ENCODE results near the gene ZNF385D.
A peak's percentile ranks its signal among the peaks of the same experiment; 100 is the strongest.

ZNF385D gene

GRCh38 chr3:21738935-21739702 is 11.9 kb downstream of the ZNF385D start:
- POLR2A ChIA-PET: no interaction called here
- 88% methylated on average over 9 of the region's 15 CpGs for WGBS (ENCODE audit: insufficient coverage)
- no peak overlapping the region for H3K4me3 ChIP-seq (ENCODE audit: control insufficient read depth in 1 of 7, extremely low read depth in 1 of 7, insufficient read depth in 4 of 7, low read depth in 2 of 7, low read length in 6 of 7)
- no peaks in the 10 kb centered on the region for H3K27me3 ChIP-seq (replicated peaks in 2 of 5; ENCODE audit: control insufficient read depth in 4 of 5, insufficient read depth in 5 of 5, low read length in 4 of 5)
- H3K27ac ChIP-seq (ENCODE audit: insufficient read depth in 1 of 2, low read depth in 1 of 2, low read length in 2 of 2, poor library complexity in 1 of 2, severe bottlenecking in 2 of 2): no peak overlapping the region
- H3K36me3 ChIP-seq (ENCODE audit: control insufficient read depth in 4 of 4, insufficient read depth in 4 of 4, low read length in 3 of 4): no peaks in the 10 kb centered on the region
- DNase-seq: no peak
- H3K4me1 ChIP-seq (ENCODE audit: control extremely low read depth in 1 of 4, control insufficient read depth in 4 of 4, insufficient read depth in 4 of 4, low read length in 3 of 4): no peaks in the 10 kb centered on the region
- H3K9me3 ChIP-seq (ENCODE audit: control extremely low read depth in 1 of 5, control insufficient read depth in 4 of 5, insufficient read depth in 2 of 5, low read depth in 1 of 5, low read length in 4 of 5): peaks cover 0 to 6% (median 2%) of the 10 kb centered on the region in 5 experiments
- CTCF ChIA-PET: interaction anchor here (0.6 kb wide), 1 partner anchor 1918 kb away, joined by 3 read pairs; no protein-coding TSS in a partner anchor

DNA sequence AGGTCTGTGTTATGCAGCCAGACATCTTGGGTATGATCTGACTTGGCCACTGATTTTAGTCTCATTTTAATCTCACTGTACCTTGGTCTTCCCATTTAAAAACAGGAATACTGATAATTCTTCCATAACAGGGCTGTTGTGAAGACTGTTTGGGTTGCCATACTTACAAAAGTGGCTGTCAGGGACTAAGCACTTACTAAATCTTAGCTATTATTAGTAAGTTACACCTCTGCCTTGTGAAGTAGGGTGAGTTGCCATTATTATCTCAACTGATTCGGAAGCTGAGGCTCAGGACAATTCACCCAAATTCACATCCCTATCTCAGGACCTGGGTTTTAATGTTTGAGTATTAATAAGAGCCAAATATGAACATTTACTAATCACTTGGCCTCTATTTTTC is 12.7 kb downstream of the ZNF385D start:
- Histone ChIP-seq H3K27ac (ENCODE audit: insufficient read depth in 1 of 2, low read depth in 1 of 2, low read length in 2 of 2, poor library complexity in 1 of 2, severe bottlenecking in 2 of 2) (no peak overlapping the region), H3K4me3 (ENCODE audit: control insufficient read depth in 1 of 7, extremely low read depth in 1 of 7, insufficient read depth in 4 of 7, low read depth in 2 of 7, low read length in 6 of 7) (no peak overlapping the region), H3K27me3 (replicated peaks in 2 of 5; ENCODE audit: control insufficient read depth in 4 of 5, insufficient read depth in 5 of 5, low read length in 4 of 5) (no peaks in the 10 kb centered on the region), H3K9me3 (ENCODE audit: control extremely low read depth in 1 of 5, control insufficient read depth in 4 of 5, insufficient read depth in 2 of 5, low read depth in 1 of 5, low read length in 4 of 5) (peaks cover 0 to 3% (median under 1%) of the 10 kb centered on the region in 5 experiments), H3K36me3 (ENCODE audit: control insufficient read depth in 4 of 4, insufficient read depth in 4 of 4, low read length in 3 of 4) (no peaks in the 10 kb centered on the region), H3K4me1 (ENCODE audit: control extremely low read depth in 1 of 4, control insufficient read depth in 4 of 4, insufficient read depth in 4 of 4, low read length in 3 of 4) (no peaks in the 10 kb centered on the region)
- DNase-seq: no peak
- CTCF ChIA-PET: no interaction called here
- no CpG with 5 or more reads among the region's 1 CpG for WGBS (ENCODE audit: insufficient coverage)
- POLR2A ChIA-PET: no interaction called here

GRCh38 chr3:21734746-21735145 is 16.3 kb downstream of the ZNF385D start:
- no peaks in the 10 kb centered on the region for H3K4me1 ChIP-seq (ENCODE audit: control extremely low read depth in 1 of 4, control insufficient read depth in 4 of 4, insufficient read depth in 4 of 4, low read length in 3 of 4)
- H3K4me3 ChIP-seq (ENCODE audit: control insufficient read depth in 1 of 7, extremely low read depth in 1 of 7, insufficient read depth in 4 of 7, low read depth in 2 of 7, low read length in 6 of 7): no peak overlapping the region
- H3K27me3 ChIP-seq (replicated peaks in 2 of 5; ENCODE audit: control insufficient read depth in 4 of 5, insufficient read depth in 5 of 5, low read length in 4 of 5): no peaks in the 10 kb centered on the region
- H3K27ac ChIP-seq (ENCODE audit: insufficient read depth in 1 of 2, low read depth in 1 of 2, low read length in 2 of 2, poor library complexity in 1 of 2, severe bottlenecking in 2 of 2): no peak overlapping the region
- ChIA-PET CTCF (no interaction called here), POLR2A (no interaction called here)
- H3K9me3 ChIP-seq (ENCODE audit: control extremely low read depth in 1 of 5, control insufficient read depth in 4 of 5, insufficient read depth in 2 of 5, low read depth in 1 of 5, low read length in 4 of 5): no peaks in the 10 kb centered on the region
- DNase-seq: no peak
- no peaks in the 10 kb centered on the region for H3K36me3 ChIP-seq (ENCODE audit: control insufficient read depth in 4 of 4, insufficient read depth in 4 of 4, low read length in 3 of 4)
- 83% methylated on average over 2 of the region's 3 CpGs for WGBS (ENCODE audit: insufficient coverage)

DNA sequence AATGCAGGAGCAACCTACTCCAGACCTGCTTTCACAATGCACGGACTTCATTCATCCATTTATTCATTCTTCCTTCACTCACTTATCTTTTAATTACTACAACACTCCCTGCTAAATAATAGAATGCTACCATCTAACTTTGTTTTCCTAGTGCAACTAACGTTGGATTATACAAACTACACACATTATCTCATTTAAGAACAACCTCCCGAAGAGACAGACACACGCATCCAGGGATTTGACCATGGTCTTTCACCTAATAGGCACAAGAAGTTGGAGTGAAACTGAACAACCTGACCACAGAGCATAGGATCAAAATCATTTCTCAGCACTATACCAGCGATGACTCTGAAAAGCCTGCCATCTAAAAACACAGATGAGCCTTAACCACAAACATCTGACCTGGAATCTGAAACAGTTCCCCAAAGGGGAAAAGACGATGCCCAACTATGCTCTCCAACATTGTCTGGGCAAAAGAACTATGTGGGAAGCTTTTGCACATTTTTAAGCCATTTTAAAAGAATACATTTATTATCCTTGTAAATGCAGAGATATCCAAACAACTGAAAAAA is 21.0 kb downstream of the ZNF385D start:
- no peak overlapping the region for H3K4me3 ChIP-seq (ENCODE audit: control insufficient read depth in 1 of 7, extremely low read depth in 1 of 7, insufficient read depth in 4 of 7, low read depth in 2 of 7, low read length in 6 of 7)
- H3K36me3 ChIP-seq (ENCODE audit: control insufficient read depth in 4 of 4, insufficient read depth in 4 of 4, low read length in 3 of 4): no peaks in the 10 kb centered on the region
- H3K27ac ChIP-seq (ENCODE audit: insufficient read depth in 1 of 2, low read depth in 1 of 2, low read length in 2 of 2, poor library complexity in 1 of 2, severe bottlenecking in 2 of 2): no peak overlapping the region
- WGBS (ENCODE audit: insufficient coverage): 83% methylated on average over 4 of the region's 6 CpGs
- DNase-seq: no peak
- H3K4me1 ChIP-seq (ENCODE audit: control extremely low read depth in 1 of 4, control insufficient read depth in 4 of 4, insufficient read depth in 4 of 4, low read length in 3 of 4): no peaks in the 10 kb centered on the region
- POLR2A ChIA-PET: no interaction called here
- H3K27me3 ChIP-seq (replicated peaks in 2 of 5; ENCODE audit: control insufficient read depth in 4 of 5, insufficient read depth in 5 of 5, low read length in 4 of 5): no peaks in the 10 kb centered on the region
- peaks cover 0 to 6% (median 0%) of the 10 kb centered on the region in 5 experiments for H3K9me3 ChIP-seq (ENCODE audit: control extremely low read depth in 1 of 5, control insufficient read depth in 4 of 5, insufficient read depth in 2 of 5, low read depth in 1 of 5, low read length in 4 of 5)
- CTCF ChIA-PET: no interaction called here

GRCh38 chr3:21729331-21729730 is 21.7 kb downstream of the ZNF385D start:
- no peaks in the 10 kb centered on the region for H3K36me3 ChIP-seq (ENCODE audit: control insufficient read depth in 4 of 4, insufficient read depth in 4 of 4, low read length in 3 of 4)
- H3K4me3 ChIP-seq (ENCODE audit: control insufficient read depth in 1 of 7, extremely low read depth in 1 of 7, insufficient read depth in 4 of 7, low read depth in 2 of 7, low read length in 6 of 7): no peak overlapping the region
- 20% methylated on average over 1 of the region's 1 CpG for WGBS (ENCODE audit: insufficient coverage)
- no peaks in the 10 kb centered on the region for H3K4me1 ChIP-seq (ENCODE audit: control extremely low read depth in 1 of 4, control insufficient read depth in 4 of 4, insufficient read depth in 4 of 4, low read length in 3 of 4)
- DNase-seq: peak in 1 of 3 donors; percentile 9
- no peaks in the 10 kb centered on the region for H3K27me3 ChIP-seq (replicated peaks in 2 of 5; ENCODE audit: control insufficient read depth in 4 of 5, insufficient read depth in 5 of 5, low read length in 4 of 5)
- no peak overlapping the region for H3K27ac ChIP-seq (ENCODE audit: insufficient read depth in 1 of 2, low read depth in 1 of 2, low read length in 2 of 2, poor library complexity in 1 of 2, severe bottlenecking in 2 of 2)
- peaks cover 0 to 6% (median 0%) of the 10 kb centered on the region in 5 experiments for H3K9me3 ChIP-seq (ENCODE audit: control extremely low read depth in 1 of 5, control insufficient read depth in 4 of 5, insufficient read depth in 2 of 5, low read depth in 1 of 5, low read length in 4 of 5)
- ChIA-PET CTCF (no interaction called here), POLR2A (no interaction called here)

GRCh38 chr3:21722768-21723167 is 28.2 kb downstream of the ZNF385D start:
- H3K27me3 ChIP-seq (replicated peaks in 2 of 5; ENCODE audit: control insufficient read depth in 4 of 5, insufficient read depth in 5 of 5, low read length in 4 of 5): no peaks in the 10 kb centered on the region
- peaks cover 0 to 6% (median 0%) of the 10 kb centered on the region in 5 experiments for H3K9me3 ChIP-seq (ENCODE audit: control extremely low read depth in 1 of 5, control insufficient read depth in 4 of 5, insufficient read depth in 2 of 5, low read depth in 1 of 5, low read length in 4 of 5)
- POLR2A ChIA-PET: no interaction called here
- DNase-seq: no peak
- WGBS (ENCODE audit: insufficient coverage): 91% methylated on average over 3 of the region's 3 CpGs
- CTCF ChIA-PET: interaction anchor here (0.9 kb wide), 1 partner anchor 15 kb away, joined by 3 read pairs; no protein-coding TSS in a partner anchor
- H3K36me3 ChIP-seq (ENCODE audit: control insufficient read depth in 4 of 4, insufficient read depth in 4 of 4, low read length in 3 of 4): no peaks in the 10 kb centered on the region
- H3K4me1 ChIP-seq (ENCODE audit: control extremely low read depth in 1 of 4, control insufficient read depth in 4 of 4, insufficient read depth in 4 of 4, low read length in 3 of 4): no peaks in the 10 kb centered on the region
- H3K27ac ChIP-seq (ENCODE audit: insufficient read depth in 1 of 2, low read depth in 1 of 2, low read length in 2 of 2, poor library complexity in 1 of 2, severe bottlenecking in 2 of 2): no peak overlapping the region
- no peak overlapping the region for H3K4me3 ChIP-seq (ENCODE audit: control insufficient read depth in 1 of 7, extremely low read depth in 1 of 7, insufficient read depth in 4 of 7, low read depth in 2 of 7, low read length in 6 of 7)

GRCh38 chr3:21722301-21722700 is 28.7 kb downstream of the ZNF385D start:
- no peak overlapping the region for H3K27ac ChIP-seq (ENCODE audit: insufficient read depth in 1 of 2, low read depth in 1 of 2, low read length in 2 of 2, poor library complexity in 1 of 2, severe bottlenecking in 2 of 2)
- no peak for DNase-seq
- 100% methylated on average over 3 of the region's 4 CpGs for WGBS (ENCODE audit: insufficient coverage)
- H3K36me3 ChIP-seq (ENCODE audit: control insufficient read depth in 4 of 4, insufficient read depth in 4 of 4, low read length in 3 of 4): no peaks in the 10 kb centered on the region
- H3K9me3 ChIP-seq (ENCODE audit: control extremely low read depth in 1 of 5, control insufficient read depth in 4 of 5, insufficient read depth in 2 of 5, low read depth in 1 of 5, low read length in 4 of 5): peaks cover 0 to 6% (median 0%) of the 10 kb centered on the region in 5 experiments
- no peak overlapping the region for H3K4me3 ChIP-seq (ENCODE audit: control insufficient read depth in 1 of 7, extremely low read depth in 1 of 7, insufficient read depth in 4 of 7, low read depth in 2 of 7, low read length in 6 of 7)
- ChIA-PET CTCF (interaction anchor here (0.9 kb wide), 1 partner anchor 14 kb away, joined by 3 read pairs; no protein-coding TSS in a partner anchor), POLR2A (no interaction called here)
- no peaks in the 10 kb centered on the region for H3K27me3 ChIP-seq (replicated peaks in 2 of 5; ENCODE audit: control insufficient read depth in 4 of 5, insufficient read depth in 5 of 5, low read length in 4 of 5)
- no peaks in the 10 kb centered on the region for H3K4me1 ChIP-seq (ENCODE audit: control extremely low read depth in 1 of 4, control insufficient read depth in 4 of 4, insufficient read depth in 4 of 4, low read length in 3 of 4)

Data from common myeloid progenitor, CD34-positive (primary cell).